Ishikawa (cell line): ENCODE measurements around the gene ARSB.

ENCODE experiments used
- CEBPB ChIP-seq: IDR thresholded peaks from 2 replicates; pipeline ENCODE4 v1.6.1; 2012
- CREB1 ChIP-seq: IDR thresholded peaks from 2 replicates; pipeline ENCODE4 v1.6.1; 2012; ENCODE audit warnings: low read depth
- EGR1 ChIP-seq: IDR thresholded peaks from 2 replicates; pipeline ENCODE4 v1.6.1; 2012
- EP300 ChIP-seq: IDR thresholded peaks from 2 replicates; pipeline ENCODE4 v1.6.1; 2012; ENCODE audit warnings: borderline replicate concordance
- FOXM1 ChIP-seq: IDR thresholded peaks from 2 replicates; pipeline ENCODE4 v1.6.1; 2012; ENCODE audit warnings: low read depth, borderline replicate concordance
- NFIC ChIP-seq: IDR thresholded peaks from 2 replicates; pipeline ENCODE4 v1.6.1; 2012
- RAD21 ChIP-seq: IDR thresholded peaks from 2 replicates; pipeline ENCODE4 v1.6.1; 2012; ENCODE audit warnings: low read depth
- TAF1 ChIP-seq: IDR thresholded peaks from 2 replicates; pipeline ENCODE4 v1.6.1; 2012; ENCODE audit warnings: low read depth, mild to moderate bottlenecking
- TCF12 ChIP-seq: IDR thresholded peaks from 2 replicates; pipeline ENCODE4 v1.6.1; 2012; ENCODE audit warnings: low read depth
- TEAD4 ChIP-seq: IDR thresholded peaks from 2 replicates; pipeline ENCODE4 v1.6.1; 2012
- YY1 ChIP-seq: IDR thresholded peaks from 2 replicates; pipeline ENCODE4 v1.6.1; 2012; ENCODE audit warnings: low read depth
- ZBTB7A ChIP-seq: IDR thresholded peaks from 2 replicates; pipeline ENCODE4 v1.6.1; 2012; ENCODE audit warnings: low read depth
- TF ChIP-seq, protein P1 (sequence below): IDR thresholded peaks from 2 replicates; pipeline ENCODE4 v1.6.1; 2012; ENCODE audit warnings: low read depth, mild to moderate bottlenecking
- TF ChIP-seq, protein P2 (sequence below): IDR thresholded peaks from 2 replicates; pipeline ENCODE4 v1.6.1; 2012
- TF ChIP-seq, protein P3 (sequence below): IDR thresholded peaks from 2 replicates; pipeline ENCODE4 v1.6.1; 2012

ARSB gene

DNA sequence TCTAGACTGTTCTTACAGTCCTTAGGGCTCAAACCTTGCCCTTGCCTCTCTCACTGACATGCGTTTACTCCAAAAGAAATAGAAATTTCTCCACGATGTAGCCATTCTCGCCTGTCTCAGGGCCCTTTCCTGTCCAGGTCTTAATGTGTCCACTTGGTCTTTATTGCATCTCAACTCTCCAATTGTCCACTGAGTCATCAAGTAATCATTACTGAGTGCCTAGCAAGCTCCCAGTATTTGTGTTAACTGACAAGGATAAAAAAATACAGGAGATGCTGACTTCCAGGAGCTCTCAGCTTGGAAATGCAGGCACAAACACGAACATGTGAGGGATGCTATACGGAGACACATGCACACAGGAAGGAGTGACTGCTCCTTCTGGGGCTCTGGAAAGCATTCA lies 147.3 kb downstream of the ARSB start:
- no peak for TF ChIP-seq YY1
- TF ChIP-seq CEBPB, result no peak
- TF ChIP-seq, protein P1, sequence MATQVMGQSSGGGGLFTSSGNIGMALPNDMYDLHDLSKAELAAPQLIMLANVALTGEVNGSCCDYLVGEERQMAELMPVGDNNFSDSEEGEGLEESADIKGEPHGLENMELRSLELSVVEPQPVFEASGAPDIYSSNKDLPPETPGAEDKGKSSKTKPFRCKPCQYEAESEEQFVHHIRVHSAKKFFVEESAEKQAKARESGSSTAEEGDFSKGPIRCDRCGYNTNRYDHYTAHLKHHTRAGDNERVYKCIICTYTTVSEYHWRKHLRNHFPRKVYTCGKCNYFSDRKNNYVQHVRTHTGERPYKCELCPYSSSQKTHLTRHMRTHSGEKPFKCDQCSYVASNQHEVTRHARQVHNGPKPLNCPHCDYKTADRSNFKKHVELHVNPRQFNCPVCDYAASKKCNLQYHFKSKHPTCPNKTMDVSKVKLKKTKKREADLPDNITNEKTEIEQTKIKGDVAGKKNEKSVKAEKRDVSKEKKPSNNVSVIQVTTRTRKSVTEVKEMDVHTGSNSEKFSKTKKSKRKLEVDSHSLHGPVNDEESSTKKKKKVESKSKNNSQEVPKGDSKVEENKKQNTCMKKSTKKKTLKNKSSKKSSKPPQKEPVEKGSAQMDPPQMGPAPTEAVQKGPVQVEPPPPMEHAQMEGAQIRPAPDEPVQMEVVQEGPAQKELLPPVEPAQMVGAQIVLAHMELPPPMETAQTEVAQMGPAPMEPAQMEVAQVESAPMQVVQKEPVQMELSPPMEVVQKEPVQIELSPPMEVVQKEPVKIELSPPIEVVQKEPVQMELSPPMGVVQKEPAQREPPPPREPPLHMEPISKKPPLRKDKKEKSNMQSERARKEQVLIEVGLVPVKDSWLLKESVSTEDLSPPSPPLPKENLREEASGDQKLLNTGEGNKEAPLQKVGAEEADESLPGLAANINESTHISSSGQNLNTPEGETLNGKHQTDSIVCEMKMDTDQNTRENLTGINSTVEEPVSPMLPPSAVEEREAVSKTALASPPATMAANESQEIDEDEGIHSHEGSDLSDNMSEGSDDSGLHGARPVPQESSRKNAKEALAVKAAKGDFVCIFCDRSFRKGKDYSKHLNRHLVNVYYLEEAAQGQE, result no peak
- TF ChIP-seq TCF12, result no peak

DNA sequence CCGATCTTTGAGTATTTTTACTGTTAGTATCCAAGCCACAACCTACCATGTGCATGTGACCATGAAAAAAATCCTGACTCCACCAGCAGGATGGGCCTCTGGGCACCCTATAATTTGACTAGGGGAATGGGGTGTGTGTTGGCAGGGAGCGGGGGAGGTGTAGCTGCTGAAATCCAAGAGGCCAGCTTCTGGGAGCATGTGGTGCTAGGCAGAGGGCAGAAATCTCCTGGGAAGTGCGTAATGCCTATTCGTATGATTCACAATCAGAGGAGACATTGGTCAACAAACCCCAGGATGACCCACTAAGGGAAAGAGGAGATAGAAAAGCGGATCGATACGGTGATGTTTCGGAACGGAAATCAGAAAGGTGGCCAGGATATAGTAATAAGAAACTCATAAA lies 149.9 kb downstream of the ARSB start:
- TF ChIP-seq, protein P1, result no peak
- TF ChIP-seq ZBTB7A, result no peak
- TF ChIP-seq, protein P2, sequence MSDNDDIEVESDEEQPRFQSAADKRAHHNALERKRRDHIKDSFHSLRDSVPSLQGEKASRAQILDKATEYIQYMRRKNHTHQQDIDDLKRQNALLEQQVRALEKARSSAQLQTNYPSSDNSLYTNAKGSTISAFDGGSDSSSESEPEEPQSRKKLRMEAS, result no peak
- no peak for TF ChIP-seq NFIC
- TF ChIP-seq, protein P3, sequence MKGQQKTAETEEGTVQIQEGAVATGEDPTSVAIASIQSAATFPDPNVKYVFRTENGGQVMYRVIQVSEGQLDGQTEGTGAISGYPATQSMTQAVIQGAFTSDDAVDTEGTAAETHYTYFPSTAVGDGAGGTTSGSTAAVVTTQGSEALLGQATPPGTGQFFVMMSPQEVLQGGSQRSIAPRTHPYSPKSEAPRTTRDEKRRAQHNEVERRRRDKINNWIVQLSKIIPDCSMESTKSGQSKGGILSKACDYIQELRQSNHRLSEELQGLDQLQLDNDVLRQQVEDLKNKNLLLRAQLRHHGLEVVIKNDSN, result no peak
- TF ChIP-seq CEBPB, result no peak

DNA sequence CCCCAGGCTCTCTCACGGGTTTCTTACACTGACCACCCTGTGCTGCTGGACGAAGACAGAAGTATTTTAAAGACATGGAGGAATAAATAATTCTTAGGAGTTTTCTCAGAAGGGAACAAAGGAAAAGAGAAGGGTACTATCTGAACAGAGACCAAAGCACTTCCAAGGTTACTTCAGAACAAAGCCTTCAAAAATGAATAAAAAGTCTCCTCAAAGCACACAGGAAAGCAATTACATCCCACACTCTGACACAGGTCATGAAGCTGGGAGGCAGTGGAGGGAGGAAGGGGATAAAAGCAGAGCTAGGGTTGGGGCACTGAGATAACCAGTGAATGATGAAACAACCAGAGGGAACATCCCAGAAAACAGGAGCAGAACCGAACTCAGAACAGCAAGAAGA lies 151.8 kb downstream of the ARSB start:
- no peak for TF ChIP-seq TCF12
- TF ChIP-seq, protein P3, result no peak
- TF ChIP-seq FOXM1, result no peak
- TF ChIP-seq TEAD4, result no peak
- TF ChIP-seq EP300, result no peak
- TF ChIP-seq, protein P2, result no peak
- no peak for TF ChIP-seq EGR1
- TF ChIP-seq, protein P1, result no peak
- no peak for TF ChIP-seq RAD21
- no peak for TF ChIP-seq YY1
- TF ChIP-seq CEBPB, result no peak
- TF ChIP-seq NFIC, result no peak

DNA sequence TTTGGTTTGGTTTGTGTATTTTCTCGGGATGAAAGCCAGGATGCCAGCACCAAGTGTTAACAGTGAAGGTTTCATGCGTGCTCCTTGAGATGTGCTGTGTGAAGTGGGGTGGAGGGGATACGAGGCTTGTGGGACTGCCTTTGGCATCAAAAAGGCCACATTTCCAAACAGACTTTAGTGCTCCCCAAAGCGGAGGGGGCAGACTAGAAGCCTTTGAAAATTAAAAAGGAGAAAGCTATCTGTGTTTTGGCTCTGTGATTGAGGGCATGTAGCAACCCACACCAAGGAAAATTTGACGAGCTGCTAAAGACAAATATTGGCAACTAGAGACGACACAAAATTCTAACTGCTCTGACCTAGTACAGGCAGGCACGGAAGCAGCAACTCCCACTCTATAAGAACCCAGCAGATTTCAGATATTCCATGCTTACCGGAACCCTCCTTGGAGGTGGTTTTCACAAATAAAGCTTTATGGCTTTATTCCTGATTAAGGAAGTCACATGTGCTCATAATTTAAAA lies 154.5 kb downstream of the ARSB start:
- TF ChIP-seq, protein P2, result no peak
- no peak for TF ChIP-seq FOXM1
- TF ChIP-seq, protein P1, result no peak
- no peak for TF ChIP-seq CEBPB
- no peak for TF ChIP-seq NFIC
- no peak for TF ChIP-seq CREB1
- TF ChIP-seq EGR1, result no peak
- no peak for TF ChIP-seq TEAD4
- no peak for TF ChIP-seq EP300
- TF ChIP-seq TAF1, result no peak
- no peak for TF ChIP-seq RAD21
- no peak for TF ChIP-seq YY1
- TF ChIP-seq TCF12, result no peak
- TF ChIP-seq, protein P3, result no peak
- no peak for TF ChIP-seq ZBTB7A
